OCI-LY7 (cell line): ENCODE measurements around the gene GLI3.

Experiments
- EZH2phosphoT487 ChIP-seq: fragments of 200-600 bp; sonication (generic); IDR thresholded peaks from 2 replicates; pipeline ENCODE4 v1.6.1; 2018; ENCODE audit warnings: low read depth, borderline replicate concordance, mild to moderate bottlenecking, mixed run types, antibody characterized with exemption, low read length, moderate library complexity, mixed read lengths
- TF ChIP-seq, protein P1 (sequence below): fragments of 200-600 bp; sonication (generic); conservative IDR thresholded peaks from 2 replicates; pipeline ENCODE4 v1.5.1; 2014; ENCODE audit warnings: mild to moderate bottlenecking, antibody characterized with exemption, low read length, moderate library complexity, mixed read lengths

DNA sequence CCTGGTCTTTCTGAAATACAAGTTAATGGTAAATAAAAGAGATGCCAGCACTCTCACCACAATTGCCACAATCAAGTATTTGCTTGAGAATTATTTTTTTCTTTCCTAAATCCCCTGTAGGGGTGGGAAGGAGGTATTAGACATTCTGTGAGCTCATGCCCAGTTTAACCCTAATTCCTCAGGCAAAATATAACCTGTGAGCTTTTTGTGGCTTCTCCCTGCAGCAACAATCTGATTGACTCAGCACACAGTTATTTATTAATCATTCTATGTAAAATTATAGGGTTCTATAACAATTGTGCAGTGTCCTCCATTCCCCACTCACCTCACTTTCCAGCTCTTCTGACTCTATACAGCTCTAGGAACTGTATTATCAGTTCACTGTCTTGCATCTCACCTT is 66.3 kb downstream of the GLI3 start:
- TF ChIP-seq, protein P1, sequence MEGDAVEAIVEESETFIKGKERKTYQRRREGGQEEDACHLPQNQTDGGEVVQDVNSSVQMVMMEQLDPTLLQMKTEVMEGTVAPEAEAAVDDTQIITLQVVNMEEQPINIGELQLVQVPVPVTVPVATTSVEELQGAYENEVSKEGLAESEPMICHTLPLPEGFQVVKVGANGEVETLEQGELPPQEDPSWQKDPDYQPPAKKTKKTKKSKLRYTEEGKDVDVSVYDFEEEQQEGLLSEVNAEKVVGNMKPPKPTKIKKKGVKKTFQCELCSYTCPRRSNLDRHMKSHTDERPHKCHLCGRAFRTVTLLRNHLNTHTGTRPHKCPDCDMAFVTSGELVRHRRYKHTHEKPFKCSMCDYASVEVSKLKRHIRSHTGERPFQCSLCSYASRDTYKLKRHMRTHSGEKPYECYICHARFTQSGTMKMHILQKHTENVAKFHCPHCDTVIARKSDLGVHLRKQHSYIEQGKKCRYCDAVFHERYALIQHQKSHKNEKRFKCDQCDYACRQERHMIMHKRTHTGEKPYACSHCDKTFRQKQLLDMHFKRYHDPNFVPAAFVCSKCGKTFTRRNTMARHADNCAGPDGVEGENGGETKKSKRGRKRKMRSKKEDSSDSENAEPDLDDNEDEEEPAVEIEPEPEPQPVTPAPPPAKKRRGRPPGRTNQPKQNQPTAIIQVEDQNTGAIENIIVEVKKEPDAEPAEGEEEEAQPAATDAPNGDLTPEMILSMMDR, result no peak
- TF ChIP-seq EZH2phosphoT487, result no peak
